ENCODE measurements around the gene EYA3.

The EYA3 gene

DNA sequence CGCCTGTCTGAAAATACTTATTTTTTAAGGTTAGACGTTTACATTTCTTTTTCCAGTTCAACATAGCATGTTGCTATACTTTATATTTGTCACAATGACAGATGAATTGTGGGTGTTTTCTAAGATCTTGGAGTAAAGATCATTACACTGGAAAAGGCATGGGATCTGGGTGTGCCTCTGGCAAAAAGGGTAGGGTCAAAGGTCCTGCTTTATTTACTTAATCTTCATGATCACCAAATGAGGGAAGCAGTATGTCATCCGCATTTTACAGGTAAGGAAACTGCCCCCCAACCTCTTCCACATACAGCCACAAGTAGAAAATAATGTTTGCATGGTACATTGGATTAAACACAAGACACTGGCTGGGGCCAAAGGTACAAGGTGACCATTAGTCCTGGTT lies 166.1 kb downstream of the EYA3 start:
- H3K4me1 Mint-ChIP-seq (ENCODE audit: low read depth): no peaks in the 10 kb centered on the region
- DNase-seq: no peak
- H3K27me3 Mint-ChIP-seq: no peaks in the 10 kb centered on the region
- H3K36me3 Mint-ChIP-seq (ENCODE audit: low read depth): no peaks in the 10 kb centered on the region
- H3K27ac Mint-ChIP-seq: no peak overlapping the region
- no peak overlapping the region for H3K4me3 Mint-ChIP-seq
- no peaks in the 10 kb centered on the region for H3K9me3 Mint-ChIP-seq

All from activated T-cell treated with anti-CD3 and anti-CD28 coated beads, Interleukin-2, amount 50 U/mL, for 24 hours (primary cell).